ENCODE results near the gene CTRL. TPM values are rescaled to one million over a fixed set of nuclear protein-coding genes. Genes with fewer than 3 reads are reported as not detected.

The CTRL gene
- total RNA-seq, 1 donor from 2014 or later: 1.0 TPM

DNA sequence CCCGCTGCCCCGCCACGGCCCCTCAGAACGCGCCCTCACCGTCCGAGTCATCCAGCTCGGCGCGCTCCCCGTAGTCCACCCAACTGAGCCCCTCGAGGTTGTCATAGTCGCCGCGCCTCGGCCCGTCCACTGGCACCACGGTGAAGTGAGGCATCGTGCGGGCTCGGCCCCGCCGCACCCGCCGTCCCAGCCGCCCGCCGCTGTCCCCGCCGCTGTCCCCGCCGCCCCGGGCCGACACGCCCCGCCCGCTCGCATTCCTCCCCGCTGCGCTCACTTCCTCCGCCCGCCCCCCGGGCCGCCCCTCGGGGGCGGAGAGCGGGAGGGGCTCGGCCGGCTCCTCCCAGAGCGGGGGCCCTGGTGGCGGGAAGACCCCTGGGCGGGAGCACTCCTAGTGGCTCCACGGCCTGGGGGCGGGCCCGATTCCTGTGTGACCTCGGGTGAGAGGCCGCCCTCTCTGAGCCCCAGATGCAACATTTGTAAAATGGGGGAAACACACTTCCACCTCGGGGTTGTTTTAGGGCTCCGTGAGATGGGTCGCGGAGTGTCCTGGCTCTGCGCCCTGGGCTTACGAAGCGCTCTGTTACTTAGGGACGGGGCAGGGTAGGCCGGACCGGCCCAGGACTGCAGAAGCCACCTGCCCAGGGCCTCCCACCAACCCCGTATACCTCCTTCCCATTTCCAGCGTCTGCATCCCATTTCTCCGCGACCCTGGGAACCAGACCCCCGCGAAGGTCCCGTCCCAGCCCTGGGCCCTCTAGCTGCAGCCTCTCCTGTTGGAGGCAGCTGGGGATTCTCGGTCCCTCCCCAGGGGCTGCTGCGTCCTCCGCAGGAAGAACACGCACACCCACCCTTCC is 37.0 kb upstream of the CTRL start, which contains the start of gene SLC12A4:
Gene SLC12A4 (minus strand): TSS at position 238 of the 854 bp plus-strand sequence. CDS start 84 bp downstream, at position 154.
- Histone ChIP-seq H3K9ac (ENCODE audit: low read depth in 1 of 3, low read length in 3 of 3) (peak within 1 kb of the TSS; percentile 92 to 98 (median 92)), H3K36me3 (ENCODE audit: control insufficient read depth in 3 of 3, insufficient read depth in 3 of 3, low read length in 3 of 3) (no peaks in the 10 kb centered on the region), H3K9me3 (ENCODE audit: control insufficient read depth in 3 of 3, low read length in 3 of 3) (no peaks in the 10 kb centered on the region), H3K4me1 (ENCODE audit: control insufficient read depth in 3 of 3, insufficient read depth in 3 of 3, low read length in 3 of 3) (peaks cover 47 to 51% (median 47%) of the 10 kb centered on the region in 3 donors), H3K27ac (ENCODE audit: low read depth, low read length) (peak within 1 kb of the TSS; percentile 93), H3K27me3 (ENCODE audit: control insufficient read depth in 3 of 3, insufficient read depth in 3 of 3, low read length in 3 of 3) (no peaks in the 10 kb centered on the region), H3K4me3 (ENCODE audit: low read length in 3 of 3) (peak within 1 kb of the TSS; percentile 88 to 97 (median 92))

DNA sequence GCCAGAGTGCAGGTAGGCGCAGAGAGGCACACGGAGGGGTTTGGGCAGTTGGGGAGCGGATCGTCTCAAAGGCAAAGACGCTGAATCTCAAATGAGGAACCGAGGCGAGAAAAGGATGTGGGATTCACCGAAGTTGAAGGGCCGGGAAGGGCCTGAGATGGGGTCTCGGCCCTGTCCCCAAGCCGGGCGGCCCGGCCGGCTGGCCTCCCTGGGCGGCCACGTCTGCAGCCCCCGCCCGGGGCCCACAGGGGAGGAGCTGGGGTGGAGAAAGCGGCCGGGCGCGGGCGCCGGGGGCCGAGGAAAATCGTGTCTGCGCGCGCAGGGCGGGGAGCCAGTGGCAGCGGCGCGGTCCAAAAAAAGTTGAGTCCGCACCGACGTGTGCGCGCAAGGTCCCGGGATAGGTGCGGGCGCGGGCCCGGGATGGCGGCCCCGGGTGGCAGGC is 36.3 kb upstream of the CTRL start:
- peak overlapping the region; percentile 93 for H3K27ac ChIP-seq (ENCODE audit: low read depth, low read length)
- no peaks in the 10 kb centered on the region for H3K9me3 ChIP-seq (ENCODE audit: control insufficient read depth in 3 of 3, low read length in 3 of 3)
- no peaks in the 10 kb centered on the region for H3K27me3 ChIP-seq (ENCODE audit: control insufficient read depth in 3 of 3, insufficient read depth in 3 of 3, low read length in 3 of 3)
- peak overlapping the region; percentile 88 to 97 (median 92) for H3K4me3 ChIP-seq (ENCODE audit: low read length in 3 of 3)
- peak overlapping the region; percentile 92 to 98 (median 92) for H3K9ac ChIP-seq (ENCODE audit: low read depth in 1 of 3, low read length in 3 of 3)
- H3K4me1 ChIP-seq (ENCODE audit: control insufficient read depth in 3 of 3, insufficient read depth in 3 of 3, low read length in 3 of 3): peaks cover 53 to 58% (median 53%) of the 10 kb centered on the region in 3 donors
- peaks cover 0 to 4% (median 1%) of the 10 kb centered on the region in 3 donors for H3K36me3 ChIP-seq (ENCODE audit: control insufficient read depth in 3 of 3, insufficient read depth in 3 of 3, low read length in 3 of 3)

DNA sequence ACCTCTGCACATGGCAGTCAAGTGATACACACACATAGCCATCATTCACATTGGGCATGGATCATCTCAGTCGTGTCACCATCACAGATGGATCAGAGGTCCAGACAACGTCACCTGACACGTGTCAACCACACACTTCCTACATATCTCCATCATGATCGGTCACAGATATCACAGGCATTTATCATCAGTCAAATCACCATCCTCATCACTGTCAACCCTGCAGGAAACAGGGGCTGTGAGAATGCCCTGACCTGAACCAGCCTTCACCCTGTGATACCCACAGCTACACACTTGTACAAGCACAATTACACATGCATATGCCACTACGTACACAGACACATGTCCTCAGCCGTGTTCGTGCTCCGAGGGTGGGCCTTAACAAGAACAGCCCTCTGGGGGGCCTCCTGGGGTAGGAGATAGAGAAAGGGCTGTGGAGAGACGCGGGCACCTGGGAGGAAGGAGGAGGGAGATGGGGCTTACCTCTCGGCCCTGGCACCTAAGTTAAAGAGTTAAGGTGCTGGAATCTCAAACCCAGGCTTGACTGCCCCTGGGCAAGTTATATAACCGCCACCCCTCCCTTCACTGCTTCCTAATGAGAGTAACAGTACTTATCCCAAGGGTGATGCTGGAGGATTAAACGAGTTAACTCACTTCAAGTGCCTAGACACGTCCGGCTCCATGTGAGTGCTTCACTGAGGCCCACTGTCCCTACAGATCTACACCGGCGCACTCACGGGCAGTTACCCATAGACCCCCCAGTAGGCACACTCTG is 35.7 kb upstream of the CTRL start:
- peaks cover 6 to 9% (median 6%) of the 10 kb centered on the region in 3 donors for H3K36me3 ChIP-seq (ENCODE audit: control insufficient read depth in 3 of 3, insufficient read depth in 3 of 3, low read length in 3 of 3)
- peaks cover 59 to 64% (median 59%) of the 10 kb centered on the region in 3 donors for H3K4me1 ChIP-seq (ENCODE audit: control insufficient read depth in 3 of 3, insufficient read depth in 3 of 3, low read length in 3 of 3)
- peak overlapping the region; percentile 88 to 97 (median 92) for H3K4me3 ChIP-seq (ENCODE audit: low read length in 3 of 3)
- peak overlapping the region; percentile 93 for H3K27ac ChIP-seq (ENCODE audit: low read depth, low read length)
- no peaks in the 10 kb centered on the region for H3K9me3 ChIP-seq (ENCODE audit: control insufficient read depth in 3 of 3, low read length in 3 of 3)
- H3K9ac ChIP-seq (ENCODE audit: low read depth in 1 of 3, low read length in 3 of 3): peak overlapping the region; percentile 92 to 98 (median 92)
- no peaks in the 10 kb centered on the region for H3K27me3 ChIP-seq (ENCODE audit: control insufficient read depth in 3 of 3, insufficient read depth in 3 of 3, low read length in 3 of 3)

DNA sequence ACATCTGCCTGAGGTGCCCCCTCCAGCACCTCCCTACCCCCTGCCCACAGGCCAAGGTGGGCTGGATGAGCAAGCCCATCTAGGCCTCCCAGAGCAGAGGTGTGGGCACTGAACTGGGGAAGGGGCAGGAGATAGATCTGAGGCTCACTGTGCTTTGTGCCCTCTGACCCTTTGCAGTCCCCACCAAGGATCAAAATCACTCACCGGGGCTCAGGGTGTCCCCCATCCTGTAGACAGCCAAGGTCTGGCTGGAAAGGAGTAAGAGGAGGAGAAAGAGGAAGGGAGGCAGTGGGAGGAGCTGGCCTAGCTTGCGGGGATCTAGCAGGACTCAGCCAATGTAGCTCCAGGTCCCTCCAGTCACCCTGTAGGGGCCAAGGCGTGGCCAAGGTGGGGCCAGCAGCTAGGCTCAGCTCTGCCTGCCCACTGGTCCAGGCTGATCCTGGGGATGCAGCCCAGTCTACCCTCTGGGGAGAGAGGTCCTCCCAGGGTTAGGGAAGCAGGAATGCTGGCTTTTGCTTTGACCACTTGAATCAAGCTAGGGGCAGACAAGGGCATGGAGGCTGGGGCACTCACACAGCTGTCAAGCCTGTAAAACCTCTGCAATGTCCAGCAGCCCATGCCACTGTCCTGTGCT is 35.0 kb upstream of the CTRL start:
- H3K36me3 ChIP-seq (ENCODE audit: control insufficient read depth in 3 of 3, insufficient read depth in 3 of 3, low read length in 3 of 3): peaks cover 13 to 16% (median 13%) of the 10 kb centered on the region in 3 donors
- H3K9me3 ChIP-seq (ENCODE audit: control insufficient read depth in 3 of 3, low read length in 3 of 3): no peaks in the 10 kb centered on the region
- peak overlapping the region; percentile 88 to 97 (median 92) for H3K4me3 ChIP-seq (ENCODE audit: low read length in 3 of 3)
- H3K9ac ChIP-seq (ENCODE audit: low read depth in 1 of 3, low read length in 3 of 3): peak overlapping the region; percentile 92 to 98 (median 92)
- peak overlapping the region; percentile 93 for H3K27ac ChIP-seq (ENCODE audit: low read depth, low read length)
- no peaks in the 10 kb centered on the region for H3K27me3 ChIP-seq (ENCODE audit: control insufficient read depth in 3 of 3, insufficient read depth in 3 of 3, low read length in 3 of 3)
- peaks cover 66 to 71% (median 66%) of the 10 kb centered on the region in 3 donors for H3K4me1 ChIP-seq (ENCODE audit: control insufficient read depth in 3 of 3, insufficient read depth in 3 of 3, low read length in 3 of 3)

DNA sequence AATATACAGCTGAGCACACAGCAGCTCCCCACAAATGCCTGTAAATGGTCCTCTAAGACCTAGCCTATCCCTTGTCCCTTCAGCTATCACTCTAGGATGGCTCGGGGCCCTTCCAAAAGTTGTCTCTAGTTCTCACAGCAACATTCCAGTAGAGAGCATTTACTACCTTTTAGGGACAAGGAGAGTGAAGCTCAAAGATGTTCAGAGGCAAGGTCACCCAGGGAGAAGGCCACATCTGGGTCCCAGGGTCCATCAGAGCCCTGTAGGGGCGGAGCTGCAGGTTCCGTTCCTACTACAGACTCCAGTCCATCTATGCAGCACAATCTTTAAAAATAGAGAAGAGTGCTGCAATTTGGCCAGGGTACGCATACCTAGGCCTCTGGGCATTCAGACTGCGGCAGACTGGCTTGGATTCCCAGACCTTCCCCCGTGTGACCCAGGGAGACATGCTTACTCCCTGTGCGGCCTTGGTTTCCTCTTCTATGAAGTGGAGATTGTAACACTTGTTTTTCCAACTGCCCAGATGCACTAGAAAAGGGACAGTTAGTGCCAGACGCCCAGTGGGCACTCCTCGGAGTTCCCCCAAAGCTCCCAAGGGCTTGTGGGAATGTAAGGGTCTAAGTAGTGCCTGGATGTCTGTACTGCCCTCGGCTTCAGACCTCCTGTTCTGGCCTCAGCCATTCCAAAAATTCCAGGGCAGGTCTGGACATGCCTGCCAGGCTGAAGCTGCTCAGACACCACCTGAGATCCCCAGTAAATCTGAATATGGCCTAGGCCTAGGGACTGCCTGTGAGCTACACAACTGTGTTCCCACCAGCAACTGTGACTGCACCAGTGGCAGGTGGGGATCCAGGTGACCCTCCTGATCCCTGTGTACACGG is 34.2 kb upstream of the CTRL start:
- peak overlapping the region; percentile 92 to 98 (median 92) for H3K9ac ChIP-seq (ENCODE audit: low read depth in 1 of 3, low read length in 3 of 3)
- H3K36me3 ChIP-seq (ENCODE audit: control insufficient read depth in 3 of 3, insufficient read depth in 3 of 3, low read length in 3 of 3): peaks cover 19 to 23% (median 21%) of the 10 kb centered on the region in 3 donors
- H3K4me1 ChIP-seq (ENCODE audit: control insufficient read depth in 3 of 3, insufficient read depth in 3 of 3, low read length in 3 of 3): peaks cover 73 to 78% (median 74%) of the 10 kb centered on the region in 3 donors
- peak overlapping the region; percentile 93 for H3K27ac ChIP-seq (ENCODE audit: low read depth, low read length)
- no peaks in the 10 kb centered on the region for H3K27me3 ChIP-seq (ENCODE audit: control insufficient read depth in 3 of 3, insufficient read depth in 3 of 3, low read length in 3 of 3)
- H3K4me3 ChIP-seq (ENCODE audit: low read length in 3 of 3): peak overlapping the region; percentile 88 to 97 (median 92)
- H3K9me3 ChIP-seq (ENCODE audit: control insufficient read depth in 3 of 3, low read length in 3 of 3): no peaks in the 10 kb centered on the region

DNA sequence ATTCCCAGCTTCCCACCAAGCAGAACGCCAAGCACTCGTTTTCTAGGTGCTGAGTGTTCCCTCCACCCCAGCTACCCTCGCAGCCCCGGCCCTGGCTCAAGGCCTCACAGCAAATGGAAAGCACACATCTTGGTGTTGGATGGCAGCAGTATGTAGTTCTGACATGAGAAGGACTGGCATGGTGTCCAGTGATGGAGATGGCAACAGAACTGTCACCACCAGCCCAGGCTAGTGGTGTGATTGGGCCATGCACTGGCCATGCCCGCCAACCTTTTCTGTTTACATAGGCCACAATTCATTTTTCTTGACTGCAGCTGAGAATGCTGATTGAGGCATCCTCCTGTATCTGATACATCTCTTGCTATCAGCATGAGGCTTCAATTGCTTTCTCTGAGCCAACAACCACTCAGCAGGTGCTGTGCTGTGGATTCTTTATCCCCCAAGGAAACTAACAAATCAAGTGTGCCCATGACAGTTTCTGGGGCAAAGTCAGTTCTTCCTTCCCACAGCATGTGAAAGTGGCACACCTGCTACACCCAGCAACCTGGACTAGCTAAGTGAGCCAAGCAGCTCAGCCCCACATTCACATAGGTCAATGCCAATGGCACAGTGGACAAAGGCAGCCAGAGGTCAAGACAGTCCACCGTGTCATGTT is 32.9 kb upstream of the CTRL start:
- H3K27ac ChIP-seq (ENCODE audit: low read depth, low read length): peak overlapping the region; percentile 93
- peaks cover 86 to 91% (median 87%) of the 10 kb centered on the region in 3 donors for H3K4me1 ChIP-seq (ENCODE audit: control insufficient read depth in 3 of 3, insufficient read depth in 3 of 3, low read length in 3 of 3)
- no peaks in the 10 kb centered on the region for H3K27me3 ChIP-seq (ENCODE audit: control insufficient read depth in 3 of 3, insufficient read depth in 3 of 3, low read length in 3 of 3)
- H3K9me3 ChIP-seq (ENCODE audit: control insufficient read depth in 3 of 3, low read length in 3 of 3): no peaks in the 10 kb centered on the region
- H3K4me3 ChIP-seq (ENCODE audit: low read length in 3 of 3): peak overlapping the region in 1 of 3 donors; percentile 58
- H3K9ac ChIP-seq (ENCODE audit: low read depth in 1 of 3, low read length in 3 of 3): peak overlapping the region; percentile 14 to 98 (median 63)
- peaks cover 27 to 35% (median 33%) of the 10 kb centered on the region in 3 donors for H3K36me3 ChIP-seq (ENCODE audit: control insufficient read depth in 3 of 3, insufficient read depth in 3 of 3, low read length in 3 of 3)

DNA sequence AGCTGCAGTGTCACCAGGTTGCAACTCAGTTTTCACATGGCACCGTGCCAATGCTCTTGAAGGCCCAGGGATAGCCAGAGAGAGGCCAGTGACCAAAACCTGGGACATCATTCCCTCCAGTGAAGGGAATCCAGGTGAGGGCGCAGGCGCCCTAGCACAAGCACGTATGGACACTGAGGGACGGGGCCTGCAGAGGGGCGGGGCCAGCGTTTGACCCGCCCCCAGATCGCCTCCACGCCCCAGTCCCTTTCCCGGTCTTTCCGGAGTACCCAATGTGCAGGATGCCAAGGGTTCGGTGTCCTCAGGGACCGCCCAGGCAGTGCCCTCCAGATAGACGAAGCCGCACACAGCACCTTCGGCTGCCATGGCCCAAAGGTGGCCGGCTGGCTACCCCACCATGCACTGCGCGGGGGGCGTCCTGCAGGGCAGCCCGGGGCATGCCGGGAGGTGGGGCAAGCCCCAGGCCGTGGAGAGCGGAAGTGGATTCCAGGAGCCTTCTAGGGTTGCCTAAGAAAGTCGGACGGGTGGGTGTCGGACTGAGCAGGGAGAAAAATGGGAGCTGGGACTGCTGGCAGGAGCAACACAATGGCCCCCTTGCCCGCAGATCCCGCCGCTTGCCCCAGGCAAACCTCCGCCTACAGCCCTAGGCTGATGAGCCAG is 32.1 kb upstream of the CTRL start:
- Histone ChIP-seq H3K27me3 (ENCODE audit: control insufficient read depth in 3 of 3, insufficient read depth in 3 of 3, low read length in 3 of 3) (no peaks in the 10 kb centered on the region), H3K4me1 (ENCODE audit: control insufficient read depth in 3 of 3, insufficient read depth in 3 of 3, low read length in 3 of 3) (peaks cover 91 to 95% (median 92%) of the 10 kb centered on the region in 3 donors), H3K9me3 (ENCODE audit: control insufficient read depth in 3 of 3, low read length in 3 of 3) (no peaks in the 10 kb centered on the region), H3K36me3 (ENCODE audit: control insufficient read depth in 3 of 3, insufficient read depth in 3 of 3, low read length in 3 of 3) (peaks cover 27 to 39% (median 38%) of the 10 kb centered on the region in 3 donors), H3K4me3 (ENCODE audit: low read length in 3 of 3) (peak overlapping the region; percentile 28 to 58 (median 31)), H3K9ac (ENCODE audit: low read depth in 1 of 3, low read length in 3 of 3) (peak overlapping the region in 2 of 3 donors; percentile 2 to 98), H3K27ac (ENCODE audit: low read depth, low read length) (peak overlapping the region; percentile 93)

DNA sequence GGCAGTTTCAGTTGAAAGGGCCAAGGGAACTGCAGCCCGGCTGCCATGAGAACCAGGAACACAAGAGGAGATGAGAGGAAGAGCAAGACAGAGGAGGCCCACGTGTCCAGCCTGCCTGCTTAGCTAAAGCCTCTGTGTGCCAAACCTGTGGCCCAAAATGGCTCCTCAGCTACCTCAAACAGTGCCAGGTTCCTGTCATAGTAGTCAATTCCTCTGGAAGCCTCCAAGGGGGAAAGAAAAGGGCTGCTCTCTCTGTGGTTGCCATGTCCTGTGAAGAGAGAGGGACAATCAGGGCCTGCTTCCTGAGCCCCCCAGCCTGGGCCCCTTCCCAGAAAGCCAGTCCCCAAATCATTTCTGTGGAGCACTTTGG is 31.6 kb upstream of the CTRL start:
- Histone ChIP-seq H3K9ac (ENCODE audit: low read depth in 1 of 3, low read length in 3 of 3) (peak overlapping the region; percentile 2 to 98 (median 28)), H3K9me3 (ENCODE audit: control insufficient read depth in 3 of 3, low read length in 3 of 3) (no peaks in the 10 kb centered on the region), H3K4me1 (ENCODE audit: control insufficient read depth in 3 of 3, insufficient read depth in 3 of 3, low read length in 3 of 3) (peaks cover 95 to 97% (median 95%) of the 10 kb centered on the region in 3 donors), H3K36me3 (ENCODE audit: control insufficient read depth in 3 of 3, insufficient read depth in 3 of 3, low read length in 3 of 3) (peaks cover 32 to 44% (median 42%) of the 10 kb centered on the region in 3 donors), H3K27ac (ENCODE audit: low read depth, low read length) (peak overlapping the region; percentile 93), H3K4me3 (ENCODE audit: low read length in 3 of 3) (peak overlapping the region in 2 of 3 donors; percentile 28 to 41), H3K27me3 (ENCODE audit: control insufficient read depth in 3 of 3, insufficient read depth in 3 of 3, low read length in 3 of 3) (no peaks in the 10 kb centered on the region)

Measured in skeletal muscle tissue (tissue), 4 donors.